ENCODE measurements around the gene MAPK4.

The MAPK4 gene

GRCh38 chr18:50586710-50587109, 26.8 kb downstream of the MAPK4 start:
- CTCF ChIA-PET = interaction anchor here (0.6 to 1.7 kb wide), 10 partner anchors 10 to 157 kb away, joined by 3 to 8 read pairs (median 3); no protein-coding TSS in a partner anchor

More at GRCh38 chr18:50586710-50587109, 26.8 kb downstream of the MAPK4 start:
- POLR2A ChIA-PET = no interaction called here
- Histone ChIP-seq H3K36me3 (ENCODE audit: control insufficient read depth in 2 of 2, insufficient read depth in 1 of 2, low read length in 2 of 2) (no peaks in the 10 kb centered on the region), H3K9me3 (ENCODE audit: control insufficient read depth, insufficient read depth, low read depth, low read length) (peaks cover 2% of the 10 kb centered on the region; the same call in 1 of the 2 replicates), H3K4me1 (ENCODE audit: control insufficient read depth, insufficient read depth, low read length) (no peaks in the 10 kb centered on the region), H3K4me3 (ENCODE audit: low read depth, low read length) (no peak overlapping the region), H3K27ac (ENCODE audit: extremely low read depth, low read depth, low read length) (no peak overlapping the region)
- TF ChIP-seq ZNF202 (tag by site-specific recombination; IDR thresholded peaks at IDR 0.05; ENCODE audit: borderline replicate concordance) (no peak), ZNF324 (tag by site-specific recombination; IDR thresholded peaks at IDR 0.05) (no peak), ZBTB26 (tag by site-specific recombination; optimal IDR thresholded peaks at IDR 0.05) (no peak), ZNF510 (tag by site-specific recombination; IDR thresholded peaks at IDR 0.05; ENCODE audit: insufficient replicate concordance) (no peak), ZSCAN4 (tag by site-specific recombination; IDR thresholded peaks at IDR 0.05) (no peak), ZNF785 (tag by site-specific recombination; IDR thresholded peaks at IDR 0.05) (no peak), PATZ1 (tag by site-specific recombination; IDR thresholded peaks at IDR 0.05) (no peak), ZNF18 (tag by site-specific recombination; IDR thresholded peaks at IDR 0.05) (no peak), ATF2 (tag by site-specific recombination; IDR thresholded peaks at IDR 0.05; ENCODE audit: low read depth) (no peak), ZNF23 (tag by site-specific recombination; IDR thresholded peaks at IDR 0.05; ENCODE audit: borderline replicate concordance) (no peak), ZNF138 (tag by site-specific recombination; IDR thresholded peaks at IDR 0.05; ENCODE audit: borderline replicate concordance) (no peak), ZBTB17 (tag by site-specific recombination; IDR thresholded peaks at IDR 0.05) (no peak), BCL6B (tag by site-specific recombination; IDR thresholded peaks at IDR 0.05) (no peak), WT1 (tag by site-specific recombination; IDR thresholded peaks at IDR 0.05) (no peak)

Measured in HEK293 (cell line).